ENCODE results near the gene CPEB4.

CPEB4 gene

DNA sequence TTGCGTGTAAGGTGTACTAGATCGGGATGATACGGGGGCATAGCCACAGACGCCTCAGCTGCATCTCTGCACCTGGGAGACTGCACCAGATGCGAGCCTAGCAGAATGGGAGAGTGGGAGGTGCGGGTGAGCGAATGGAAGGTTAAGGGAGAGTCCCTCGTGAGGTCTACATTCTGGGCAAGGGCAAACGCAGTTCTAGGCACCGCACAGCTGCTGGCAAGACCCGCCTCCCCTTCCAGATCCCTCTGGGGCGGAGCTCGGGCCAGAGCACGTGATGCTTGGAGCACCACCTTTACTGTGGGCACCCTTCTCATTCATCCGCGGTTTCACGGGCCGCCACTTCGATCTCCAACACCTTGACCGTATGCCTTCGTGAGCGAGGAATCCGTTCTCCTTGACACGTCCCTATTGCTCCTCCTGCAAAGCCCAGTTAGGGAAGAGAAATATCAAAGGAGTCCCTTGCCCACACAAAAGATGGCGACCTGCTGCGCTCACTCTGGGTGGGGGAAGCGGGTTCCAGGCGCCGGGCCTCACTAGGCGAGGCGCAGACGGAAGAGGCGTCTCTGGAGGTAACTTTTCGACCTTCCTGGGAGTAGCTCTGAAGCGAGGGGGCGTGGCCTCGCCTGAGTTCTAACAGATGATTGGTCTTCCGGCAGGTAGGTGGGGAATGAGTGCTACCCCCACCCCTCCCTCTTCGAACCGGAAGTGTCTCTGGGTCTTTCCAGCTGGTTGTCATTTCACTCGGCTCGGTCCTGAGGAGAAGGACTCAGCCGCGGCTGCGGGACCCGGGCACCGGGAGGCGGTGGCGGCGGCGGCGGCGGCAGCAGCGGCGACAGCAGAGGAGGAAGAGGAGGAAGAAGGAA lies at the start of gene CPEB4:
TSS of gene CPEB4 (plus strand) at position 740 of the 863 bp plus-strand sequence. CDS start 1,385 bp downstream, outside the sequence.
- peak; percentile 98 for DNase-seq

DNA sequence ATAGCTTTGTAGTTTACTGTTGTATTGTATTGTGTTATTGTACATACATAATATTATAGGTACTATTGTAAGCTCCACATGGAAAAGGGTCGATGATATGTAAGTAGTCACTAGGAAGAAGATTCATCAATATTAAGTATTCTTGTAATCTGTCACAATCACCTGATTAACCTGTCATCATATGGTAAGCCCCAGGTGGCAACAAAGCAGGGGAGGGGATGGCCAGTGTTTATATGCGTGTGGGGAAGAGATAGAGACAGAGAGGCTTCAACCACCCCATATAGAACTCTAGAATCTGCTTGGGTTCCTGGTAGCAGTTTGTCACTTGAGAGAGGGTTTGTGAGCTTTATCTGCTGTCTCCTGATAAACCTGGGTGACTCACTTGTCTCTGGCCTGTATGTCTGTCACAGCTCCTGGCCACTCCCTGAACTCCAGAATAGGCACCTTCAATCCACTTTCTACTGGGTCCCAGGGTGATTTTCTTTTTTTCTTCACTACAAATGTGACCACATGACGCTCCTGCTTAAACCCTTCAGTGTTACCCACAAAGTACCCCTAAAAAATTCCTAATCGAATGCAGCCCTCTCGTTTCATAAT lies 48.9 kb upstream of the CPEB4 start:
- no peak for DNase-seq

- no peak for DNase-seq
Observed at GRCh38 chr5:173840111-173840983, 47.8 kb upstream of the CPEB4 start.

DNA sequence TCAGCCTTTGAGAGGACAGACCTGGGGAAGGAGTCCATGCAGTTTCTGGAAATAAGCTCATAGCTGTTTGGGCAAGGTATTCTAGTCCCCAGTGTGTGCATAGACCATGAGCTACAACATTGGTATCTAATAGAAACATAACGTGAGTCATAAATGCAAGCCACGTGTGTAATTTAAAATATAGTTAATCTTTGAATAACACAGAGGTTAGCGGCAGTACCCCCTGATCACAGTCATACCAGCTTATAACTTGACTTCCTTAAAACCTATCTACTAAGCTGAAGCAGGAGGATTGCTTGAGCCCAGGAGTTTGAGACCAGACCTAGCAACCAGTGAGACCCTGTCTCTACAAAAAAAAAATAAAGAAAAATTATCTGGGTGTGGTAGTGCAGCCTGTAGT lies 46.4 kb upstream of the CPEB4 start:
- DNase-seq: no peak

DNA sequence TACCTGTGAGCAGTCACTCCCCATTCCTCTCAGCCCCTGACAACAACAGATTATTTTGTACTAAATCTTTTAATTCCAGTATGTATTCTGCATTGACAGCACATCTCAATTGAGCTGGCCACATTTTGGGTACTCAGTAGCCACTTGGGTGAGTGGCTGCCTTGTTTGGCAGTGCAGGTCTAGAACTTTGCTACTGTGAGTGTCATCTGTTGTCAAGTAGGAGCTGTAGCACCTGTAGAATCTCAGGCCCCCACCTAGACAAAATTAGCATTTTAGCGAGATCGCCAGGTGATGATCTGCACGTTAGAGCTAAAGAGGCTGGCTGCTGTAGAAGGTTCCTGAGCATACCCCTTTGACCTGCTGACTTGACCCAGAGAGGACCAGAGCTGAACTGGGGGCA lies 44.4 kb upstream of the CPEB4 start:
- no peak for DNase-seq

GRCh38 chr5:173845321-173845720 lies 42.8 kb upstream of the CPEB4 start:
- no peak for DNase-seq

DNA sequence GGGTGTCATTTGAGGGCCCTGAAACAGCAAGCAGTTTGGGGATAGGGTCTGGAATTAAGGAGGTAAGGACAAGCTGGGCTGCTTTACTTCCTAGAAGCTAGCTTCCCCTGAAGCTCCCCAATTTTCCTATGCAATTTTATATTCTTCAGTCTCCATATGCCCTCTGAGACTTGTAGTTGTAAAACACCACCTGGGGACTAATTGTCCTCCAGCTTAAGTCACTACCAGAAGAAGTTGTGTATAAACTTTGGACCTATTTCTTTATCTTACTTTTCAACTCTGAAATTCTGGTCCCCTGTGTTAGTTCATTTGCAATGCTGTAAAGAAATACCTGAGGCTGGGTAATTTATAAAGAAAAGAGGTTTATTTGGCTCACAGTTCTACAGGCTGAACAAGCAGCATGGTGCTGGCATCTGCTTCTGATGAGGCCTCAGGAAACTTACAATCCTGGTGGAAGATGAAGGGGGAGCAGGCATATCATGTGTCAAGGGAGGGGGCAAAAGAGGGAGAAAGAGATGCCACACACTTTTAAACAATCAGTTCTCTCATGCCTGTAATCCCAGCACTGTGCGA lies 41.1 kb upstream of the CPEB4 start:
- DNase-seq: no peak

- no peak for DNase-seq
Observed at GRCh38 chr5:173848986-173849596, 39.1 kb upstream of the CPEB4 start.

GRCh38 chr5:173849908-173850307 lies 38.2 kb upstream of the CPEB4 start:
- no peak for DNase-seq

DNA sequence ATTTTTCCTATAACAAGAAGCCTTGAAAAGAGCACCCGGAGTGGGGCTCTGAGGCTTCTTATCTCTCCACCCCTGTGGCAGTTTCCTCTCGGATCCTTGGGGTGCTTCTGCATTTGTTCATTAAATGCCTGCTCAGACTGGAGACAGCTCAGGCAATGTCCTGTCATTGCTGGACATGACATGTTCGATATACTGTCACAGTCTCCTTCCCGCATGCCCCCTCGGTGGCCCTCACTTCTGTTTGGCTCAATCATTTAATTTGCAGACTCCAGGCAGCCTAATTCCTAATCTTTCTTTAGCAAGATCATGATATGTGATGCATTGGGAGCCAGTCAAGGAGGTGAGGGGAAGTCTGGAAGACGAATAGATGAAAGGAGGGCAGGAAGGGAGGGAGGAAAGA lies 37.5 kb upstream of the CPEB4 start:
- no peak for DNase-seq

- DNase-seq: no peak
Observed at GRCh38 chr5:173851595-173852243, 36.4 kb upstream of the CPEB4 start.

DNA sequence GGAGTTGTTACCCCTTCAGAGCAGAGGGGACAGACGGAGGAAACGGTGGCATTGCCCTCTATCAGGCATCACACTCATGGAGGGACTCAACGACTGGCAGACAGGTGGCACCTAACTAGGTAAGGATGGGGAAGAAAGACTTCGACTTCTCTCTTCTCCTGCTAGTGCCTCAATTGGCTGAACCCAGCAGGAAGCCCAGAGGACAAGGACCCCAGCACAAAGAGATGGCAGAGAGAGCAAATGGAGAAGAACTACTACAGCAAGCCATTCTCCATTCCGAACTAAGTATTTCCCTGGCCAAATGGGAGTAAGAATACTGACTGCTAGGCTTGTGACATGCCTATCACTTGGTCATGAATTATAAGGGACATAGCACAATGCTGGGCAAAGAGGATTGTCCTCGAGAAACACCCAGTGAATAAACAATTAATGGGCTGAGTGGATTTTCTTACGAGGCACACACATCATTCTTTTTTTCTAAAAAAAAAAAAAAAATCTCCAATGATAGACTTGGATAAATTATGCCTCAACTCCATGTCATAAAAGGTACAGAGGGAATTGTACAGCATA lies 35.3 kb upstream of the CPEB4 start:
- no peak for DNase-seq

DNA sequence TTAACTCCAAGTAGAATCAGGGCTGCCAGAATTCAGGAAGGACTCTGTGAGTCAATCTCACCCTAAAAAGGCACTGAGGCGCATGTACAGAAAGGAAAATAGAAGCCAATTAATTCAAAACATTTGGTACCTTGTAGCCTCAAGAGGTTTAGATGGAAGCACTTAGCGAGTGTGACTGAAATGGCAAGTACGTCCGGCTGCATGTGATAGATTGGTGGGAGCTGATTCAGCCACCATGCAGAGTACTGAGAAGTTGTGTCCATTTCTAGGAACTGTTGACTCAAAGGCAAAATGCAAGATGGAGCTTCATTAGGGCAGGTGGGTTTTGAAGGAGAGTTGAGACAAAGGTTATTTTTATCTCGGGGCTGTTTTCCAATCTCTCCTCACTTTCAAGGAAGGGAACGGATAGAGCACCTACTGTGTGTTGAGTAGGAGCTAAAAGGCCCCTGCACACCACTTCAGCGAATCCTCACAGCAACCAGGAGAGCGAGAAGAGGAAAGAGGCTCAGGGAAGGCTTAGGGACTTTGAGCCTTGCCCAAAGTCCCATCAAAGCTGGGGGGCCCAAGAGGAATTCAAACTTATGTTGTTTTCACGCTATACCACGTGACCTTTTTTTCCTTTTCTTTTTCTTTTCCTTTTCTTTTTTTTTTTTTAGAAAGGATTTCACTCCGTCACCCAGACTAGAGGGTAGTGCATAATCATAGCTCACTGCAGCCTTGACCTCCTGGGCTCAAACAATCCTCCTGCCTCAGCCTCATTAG lies 34.6 kb upstream of the CPEB4 start:
- DNase-seq: no peak

GRCh38 chr5:173855162-173855994 lies 32.8 kb upstream of the CPEB4 start:
- DNase-seq: no peak

- DNase-seq: no peak
Observed at GRCh38 chr5:173855995-173856656, 32.0 kb upstream of the CPEB4 start.

- no peak for DNase-seq
Observed at GRCh38 chr5:173857234-173857633, 30.9 kb upstream of the CPEB4 start.

GRCh38 chr5:173858021-173858669 lies 30.0 kb upstream of the CPEB4 start:
- no peak for DNase-seq

DNA sequence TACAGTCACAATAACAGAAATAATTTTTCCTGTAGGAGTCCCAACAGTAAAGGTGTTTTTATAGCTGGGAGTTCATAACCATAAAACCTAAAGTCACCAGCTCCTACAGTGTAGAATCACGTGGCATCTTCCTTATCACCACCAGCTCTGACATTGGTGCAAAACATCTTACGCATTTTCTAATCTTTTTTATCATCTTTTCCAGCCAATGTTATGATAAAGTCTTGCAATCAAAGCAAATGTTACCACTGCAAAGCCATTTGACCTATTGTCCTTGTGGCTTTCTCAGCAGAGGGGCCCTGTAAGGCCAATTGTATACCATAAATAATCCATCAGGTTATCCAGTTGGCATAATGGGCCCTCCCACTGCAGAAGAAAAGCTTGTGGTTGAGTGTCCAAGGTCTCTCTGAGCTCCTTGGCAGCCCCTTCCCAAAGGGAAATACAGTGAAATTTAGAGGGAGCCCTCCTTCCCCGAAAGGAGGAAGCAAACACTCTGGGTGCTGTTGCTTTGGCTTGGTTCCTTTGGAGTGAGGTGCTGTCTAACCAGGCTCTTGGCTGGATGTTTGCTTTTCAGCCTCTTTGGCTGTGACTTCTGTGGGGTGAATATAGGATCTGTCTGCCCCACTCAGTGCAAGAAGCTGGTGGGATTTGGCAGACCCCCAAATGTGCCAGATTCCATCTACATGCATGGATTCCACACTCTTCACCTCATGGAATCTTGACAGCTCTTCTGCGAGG lies 29.3 kb upstream of the CPEB4 start:
- DNase-seq: no peak

All from activated effector memory CD4-positive, alpha-beta T cell treated with anti-CD3 and anti-CD28 coated beads, Interleukin-2, amount 50 U/mL, for 16 hours (primary cell).